Raji (cell line): ENCODE data around the gene HPF1.

Experiments
- POLR2A ChIP-seq: IDR thresholded peaks from 2 replicates; pipeline ENCODE4 v1.6.1; 2011; ENCODE audit warnings: low read depth, low read length, control low read depth; ENCODE audit not compliant: insufficient read depth

The HPF1 gene

DNA sequence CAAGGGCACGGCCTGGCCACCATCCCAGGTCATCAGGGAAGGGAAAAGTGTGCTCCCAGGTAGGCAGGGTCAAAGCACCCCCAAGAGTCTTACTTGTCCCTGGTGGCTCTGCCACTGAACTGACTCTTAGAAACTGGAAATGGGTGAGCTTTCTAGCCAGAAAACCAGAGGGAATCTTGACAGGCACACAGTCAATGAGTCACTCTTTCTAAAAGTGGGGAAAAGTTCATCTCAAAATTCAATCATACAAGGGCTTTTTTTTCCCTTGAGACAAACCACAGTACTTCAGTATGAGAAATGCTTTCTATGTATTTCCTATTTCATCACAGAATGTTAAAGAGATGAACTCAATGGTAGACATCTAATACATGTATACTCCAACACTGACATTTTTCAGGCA, 12.5 kb downstream of the HPF1 start:
- TF ChIP-seq POLR2A: no peak

- no peak for TF ChIP-seq POLR2A
Observed at GRCh38 chr4:169744601-169745000, 13.1 kb downstream of the HPF1 start.

GRCh38 chr4:169741569-169741968, 16.2 kb downstream of the HPF1 start:
- TF ChIP-seq POLR2A: no peak

GRCh38 chr4:169730564-169730963, 27.2 kb downstream of the HPF1 start:
- TF ChIP-seq POLR2A: no peak

GRCh38 chr4:169727616-169728015, 30.1 kb downstream of the HPF1 start:
- TF ChIP-seq POLR2A: no peak

DNA sequence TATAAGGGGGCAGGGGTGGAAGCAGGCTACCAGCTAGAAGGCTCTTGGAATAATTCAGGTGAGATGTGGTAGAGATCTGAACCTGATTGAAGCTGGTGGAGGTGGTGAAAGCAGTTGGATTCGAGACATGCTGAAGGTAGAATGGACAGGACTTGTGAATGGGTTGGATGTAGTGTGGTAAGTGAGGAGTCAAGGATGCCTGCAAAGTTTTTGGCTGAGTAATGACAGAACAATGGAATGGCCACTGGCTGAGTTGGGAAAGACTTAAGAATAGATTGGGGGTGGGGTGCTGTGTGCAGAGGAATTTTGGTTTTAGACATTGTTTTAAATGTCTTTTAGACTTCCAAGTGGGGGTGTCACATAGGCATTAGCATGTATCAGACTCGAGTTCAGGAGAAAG, 33.5 kb downstream of the HPF1 start:
- no peak for TF ChIP-seq POLR2A

DNA sequence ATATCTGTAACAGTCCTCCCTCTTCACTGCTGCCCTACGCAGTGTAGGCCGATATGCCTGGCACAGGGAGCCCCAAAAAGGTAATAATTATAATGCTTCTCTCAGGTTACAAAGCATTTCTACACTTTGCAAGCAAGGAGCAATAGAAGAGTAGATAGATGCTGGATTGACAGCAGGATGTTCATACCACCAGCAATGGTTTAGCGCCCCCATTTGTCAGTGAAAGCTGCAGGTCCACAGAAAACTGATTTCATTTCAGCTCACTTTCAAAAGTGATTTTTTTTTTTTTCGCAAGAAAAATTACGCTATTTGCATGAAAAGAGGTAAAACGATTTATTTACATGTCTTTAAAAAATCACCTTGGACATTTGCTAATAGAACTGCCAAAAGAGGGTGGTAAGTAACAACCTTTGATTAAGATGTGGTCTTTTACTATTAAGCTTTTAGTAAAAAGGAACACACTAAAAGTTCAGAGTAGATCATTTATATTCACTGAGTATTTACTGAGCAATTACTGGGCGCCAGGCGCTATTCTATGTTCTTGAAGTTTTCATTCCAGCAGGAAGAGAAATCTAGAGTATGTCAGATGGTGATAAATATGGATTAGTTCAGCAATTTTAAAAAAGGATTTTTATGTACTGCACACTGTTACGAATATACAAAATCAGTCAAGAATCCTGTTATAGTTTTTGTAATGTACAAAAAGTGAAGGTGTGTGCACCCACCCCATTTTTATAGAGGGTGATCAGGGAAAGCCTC, 34.4 kb downstream of the HPF1 start:
- no peak for TF ChIP-seq POLR2A

DNA sequence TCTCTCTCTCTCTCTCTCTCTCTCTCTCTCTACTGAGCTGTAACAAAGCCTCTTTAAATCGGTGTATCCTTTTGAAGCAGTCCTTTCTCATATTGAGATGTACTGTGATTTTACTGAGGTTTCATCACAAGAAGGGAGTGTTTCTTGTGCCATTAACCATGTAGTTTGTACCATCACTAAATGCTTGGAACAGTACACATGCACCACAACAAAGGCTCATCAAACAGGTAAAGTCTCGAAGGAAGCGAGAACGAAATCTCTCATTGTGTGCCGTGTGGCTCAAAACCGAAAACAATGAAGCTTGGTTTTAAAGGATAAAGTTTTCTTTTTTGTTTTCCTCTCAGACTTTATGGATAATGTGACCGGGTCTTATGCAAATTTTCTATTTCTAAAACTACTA, 37.2 kb downstream of the HPF1 start:
- TF ChIP-seq POLR2A: no peak

- no peak for TF ChIP-seq POLR2A
Observed at GRCh38 chr4:169716677-169717076, 41.1 kb downstream of the HPF1 start.

- no peak for TF ChIP-seq POLR2A
Observed at GRCh38 chr4:169715826-169716225, 41.9 kb downstream of the HPF1 start.

- no peak for TF ChIP-seq POLR2A
Observed at GRCh38 chr4:169707958-169708643, 49.6 kb downstream of the HPF1 start.

DNA sequence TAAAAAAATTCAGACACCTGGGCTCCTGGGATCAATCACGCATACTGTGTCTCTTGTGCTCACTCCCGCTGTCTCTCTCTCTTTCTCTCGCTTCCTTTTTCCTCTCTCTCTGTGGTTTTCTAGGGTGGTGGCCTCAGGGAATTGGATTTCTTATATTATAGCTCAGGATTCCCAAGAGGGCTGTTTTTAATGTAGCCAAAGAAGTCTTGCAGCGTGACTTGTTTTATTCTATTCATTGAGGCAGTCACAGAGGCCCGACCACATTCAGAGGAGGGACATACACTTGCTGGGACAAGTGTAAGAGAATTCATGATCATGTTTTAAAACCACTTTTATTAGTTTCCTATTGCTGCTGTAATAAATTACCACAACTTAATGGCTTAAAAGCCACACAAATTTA, 59.4 kb downstream of the HPF1 start:
- no peak for TF ChIP-seq POLR2A

DNA sequence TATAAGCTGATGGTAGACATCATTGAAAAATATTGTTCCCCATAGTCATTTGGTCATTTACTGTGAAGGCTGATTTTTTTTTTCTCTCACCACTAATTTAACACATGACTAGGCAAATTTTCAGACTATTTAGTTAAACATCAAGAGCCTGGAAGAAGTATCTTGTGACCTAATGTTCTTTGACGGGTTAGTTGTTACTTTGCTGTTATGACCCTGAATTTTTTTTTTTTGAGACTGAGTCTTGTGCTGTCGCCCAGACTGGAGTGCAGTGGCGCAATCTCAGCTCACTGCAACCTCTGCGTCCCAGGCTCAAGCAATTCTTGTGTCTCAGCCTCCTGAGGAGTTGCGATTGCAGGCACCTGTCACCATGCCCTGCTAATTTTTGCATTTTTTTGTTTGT, 67.0 kb downstream of the HPF1 start:
- TF ChIP-seq POLR2A: no peak

DNA sequence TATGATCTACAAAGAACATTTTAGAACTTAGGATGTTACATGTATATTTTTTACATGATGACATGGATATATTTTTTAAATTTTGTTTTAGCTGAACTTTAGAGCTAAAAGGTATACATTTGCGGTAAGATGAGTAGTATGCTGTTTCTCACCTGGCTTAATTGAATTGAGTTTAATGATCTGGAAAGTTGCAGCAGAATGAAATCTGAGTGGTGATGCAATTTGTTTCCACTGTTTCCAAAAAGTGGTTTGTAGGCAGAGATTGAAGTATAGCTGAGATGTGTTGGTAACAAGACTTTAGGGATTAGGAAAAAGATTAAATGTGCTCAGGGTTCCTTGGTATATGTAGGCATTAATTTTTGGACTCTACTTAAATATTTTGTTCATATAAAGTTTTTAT, 68.1 kb downstream of the HPF1 start:
- no peak for TF ChIP-seq POLR2A

DNA sequence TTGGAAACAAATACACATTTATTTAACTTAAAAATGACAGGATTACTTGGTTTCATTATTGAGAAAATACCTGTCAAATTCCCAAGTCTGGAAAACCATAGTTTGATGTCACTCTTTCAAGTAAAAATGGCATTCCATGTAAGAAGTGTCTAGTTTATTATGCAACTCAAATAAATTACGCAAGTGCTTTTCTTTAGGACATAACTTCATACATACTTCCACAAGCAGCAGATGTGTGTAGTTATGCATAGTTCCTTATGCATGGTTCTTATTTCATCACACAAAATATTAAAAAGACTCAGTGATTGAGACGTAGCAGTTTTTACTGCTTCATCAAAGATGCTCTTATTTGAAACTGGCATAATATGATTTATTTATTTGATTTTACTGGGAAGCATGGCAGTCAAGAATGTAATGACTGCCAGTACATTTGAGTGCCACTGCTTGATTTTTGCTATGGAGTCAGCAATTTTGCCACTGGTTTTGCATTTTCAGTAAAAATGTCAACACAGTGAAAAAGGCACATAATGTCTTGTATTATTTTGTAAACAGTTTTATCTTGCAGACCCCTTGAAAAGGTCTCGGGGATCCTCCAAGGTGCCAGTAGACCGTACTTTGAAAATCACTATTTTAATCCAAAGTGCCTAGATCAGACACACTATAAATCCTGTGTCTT, 75.2 kb downstream of the HPF1 start:
- no peak for TF ChIP-seq POLR2A
